Inferior parietal cortex (tissue), 1 donor: ENCODE measurements around the gene ZCCHC17.
A peak's percentile ranks its signal among the peaks of the same experiment; 100 is the strongest.

Experiments used
- DNase-seq: peaks from one replicate; pipeline ENCODE4 v3.0.0-alpha.2; 2016; ENCODE audit errors: extremely low spot score

Gene ZCCHC17

GRCh38 chr1:31306278-31306677 is 9.4 kb downstream of the ZCCHC17 start:
- DNase-seq = no peak

DNA sequence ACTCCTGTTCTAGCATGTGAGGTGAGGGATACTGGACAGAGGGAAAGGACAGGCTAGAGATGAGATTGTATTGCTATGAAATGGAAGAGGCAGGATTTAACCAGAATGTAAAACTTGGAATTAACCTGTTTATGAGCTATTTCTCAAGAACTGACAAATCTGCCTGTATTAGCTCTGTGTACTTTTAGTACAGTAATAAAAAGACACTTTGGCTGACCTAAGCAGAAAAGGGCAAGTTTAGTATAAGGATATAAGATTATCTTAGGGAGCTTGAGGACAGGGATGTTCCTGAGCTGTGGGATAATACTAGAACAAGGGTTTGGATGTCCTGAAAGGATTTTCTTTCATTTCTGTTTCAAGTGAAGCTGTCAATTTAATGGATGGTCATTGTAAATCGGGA is 11.2 kb downstream of the ZCCHC17 start:
- DNase-seq = no peak

DNA sequence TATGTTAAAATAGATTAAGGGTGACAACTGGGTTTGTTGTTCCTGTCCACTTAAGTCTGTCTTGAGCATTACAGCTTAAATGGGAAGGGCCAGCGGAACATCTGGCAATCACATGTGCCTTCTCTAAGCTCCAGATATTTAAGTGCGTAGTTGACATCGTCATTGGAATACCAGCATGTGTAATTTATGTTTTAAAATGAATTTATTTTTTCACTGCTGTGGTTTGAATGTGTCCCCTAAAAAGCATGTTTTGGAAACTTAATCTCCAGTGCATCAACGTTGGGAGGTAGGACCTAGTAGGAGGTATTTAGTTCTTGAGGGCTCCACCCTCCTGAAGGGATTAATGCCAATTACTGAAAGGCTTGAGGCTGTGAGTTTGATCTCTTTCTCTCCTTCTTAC is 13.4 kb downstream of the ZCCHC17 start:
- DNase-seq = no peak

- no peak for DNase-seq
Measured at GRCh38 chr1:31315902-31316301, 19.1 kb downstream of the ZCCHC17 start.

DNA sequence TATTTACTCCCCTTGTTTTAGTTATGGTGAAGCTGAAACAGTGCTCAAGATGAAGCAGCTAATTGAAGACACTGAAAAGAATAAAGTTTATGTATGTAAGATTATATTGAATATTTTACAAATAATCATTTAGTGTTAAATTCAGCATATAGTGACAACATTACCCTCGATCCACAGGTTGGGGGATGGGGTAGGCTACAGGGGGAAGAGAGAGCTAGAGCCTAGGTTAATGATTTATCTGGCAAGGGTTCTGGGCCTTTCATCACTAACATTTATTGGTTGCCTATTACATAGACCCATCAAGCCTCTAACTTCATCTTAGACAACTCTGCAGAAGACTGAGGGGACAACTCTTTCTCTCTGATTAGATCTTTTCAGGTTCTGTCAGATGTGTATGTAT is 21.3 kb downstream of the ZCCHC17 start:
- no peak for DNase-seq

DNA sequence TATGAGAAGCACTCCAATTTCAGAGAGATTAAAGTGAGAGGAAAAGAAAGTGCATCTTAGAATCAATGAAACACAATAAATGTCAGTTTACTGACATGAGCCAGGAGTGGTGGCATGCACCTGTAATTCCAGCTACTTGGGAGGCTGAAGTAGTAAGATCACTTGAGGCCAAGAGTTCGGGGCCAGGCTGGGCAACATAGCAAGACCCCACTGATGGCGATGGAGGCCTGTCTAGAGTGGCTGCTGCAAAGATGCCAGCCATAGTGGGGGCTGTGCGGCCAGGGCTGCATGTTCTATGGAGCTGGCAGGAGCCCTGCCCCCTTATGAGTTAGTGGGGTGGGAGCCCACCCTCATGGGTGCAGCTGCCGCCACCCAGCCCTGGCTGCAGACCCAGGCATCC is 27.3 kb downstream of the ZCCHC17 start:
- DNase-seq = no peak

DNA sequence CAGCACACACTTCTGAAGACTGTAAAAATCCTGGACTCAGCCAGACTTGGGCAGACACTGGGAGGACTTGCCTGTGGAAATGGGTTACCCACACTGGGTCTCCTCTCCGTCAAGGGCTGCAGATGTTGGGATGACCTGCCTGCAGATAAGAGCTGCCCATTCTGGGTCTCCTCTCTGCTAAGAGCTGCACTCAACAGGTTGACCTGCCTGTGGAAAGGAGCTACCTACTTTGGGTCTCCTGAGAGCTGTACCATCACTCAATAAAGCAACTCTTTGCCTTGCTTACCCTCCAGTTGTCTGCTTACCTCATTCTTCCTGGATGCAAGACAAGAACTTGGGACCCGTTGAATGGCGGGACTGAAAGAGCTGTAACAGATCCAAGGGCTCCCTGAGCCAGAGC is 28.2 kb downstream of the ZCCHC17 start:
- no peak for DNase-seq

DNA sequence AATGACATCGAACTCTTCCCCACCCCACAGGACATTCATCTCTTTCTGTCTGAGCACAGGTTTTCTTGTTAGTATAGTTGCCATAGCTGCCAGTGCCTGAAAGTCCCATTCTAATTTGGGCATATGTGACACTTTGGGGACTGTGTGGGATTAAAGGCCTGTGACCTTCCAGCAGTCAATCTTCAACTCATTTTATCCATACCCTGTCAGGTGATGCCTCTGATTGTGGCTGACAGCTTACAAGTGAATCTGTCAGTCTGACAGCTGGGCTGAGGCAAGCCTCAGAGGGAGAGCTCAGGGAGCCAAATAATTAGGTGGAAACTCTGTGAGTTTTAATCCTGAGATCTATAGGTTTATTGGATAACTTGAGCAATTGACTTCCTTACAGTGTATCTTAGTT is 29.6 kb downstream of the ZCCHC17 start:
- DNase-seq = no peak

DNA sequence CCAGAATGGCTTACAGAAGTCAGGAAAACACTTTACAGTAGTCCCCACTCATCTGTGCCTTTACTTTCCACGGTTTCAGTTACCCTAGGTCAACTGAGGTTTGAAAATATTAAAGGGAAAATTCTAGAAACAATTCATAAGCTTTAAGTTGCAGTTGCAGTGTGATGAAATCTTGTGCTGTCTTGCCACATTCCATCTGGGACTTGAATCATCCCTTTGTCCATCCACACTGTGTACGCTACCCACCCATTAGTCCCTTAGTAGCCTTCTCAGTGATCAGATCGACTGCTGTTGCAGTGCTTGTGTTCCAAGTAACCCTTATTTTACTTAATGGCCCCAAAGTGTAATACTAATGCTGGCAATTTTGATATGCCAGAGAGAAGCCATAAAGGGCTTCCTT is 30.5 kb downstream of the ZCCHC17 start:
- no peak for DNase-seq

- DNase-seq = peak; percentile 79
Measured at GRCh38 chr1:31335007-31335406, 38.2 kb downstream of the ZCCHC17 start.

- no peak for DNase-seq
Measured at GRCh38 chr1:31336687-31337467, 40.0 kb downstream of the ZCCHC17 start.

GRCh38 chr1:31344503-31344902 is 47.7 kb downstream of the ZCCHC17 start:
- DNase-seq = no peak

DNA sequence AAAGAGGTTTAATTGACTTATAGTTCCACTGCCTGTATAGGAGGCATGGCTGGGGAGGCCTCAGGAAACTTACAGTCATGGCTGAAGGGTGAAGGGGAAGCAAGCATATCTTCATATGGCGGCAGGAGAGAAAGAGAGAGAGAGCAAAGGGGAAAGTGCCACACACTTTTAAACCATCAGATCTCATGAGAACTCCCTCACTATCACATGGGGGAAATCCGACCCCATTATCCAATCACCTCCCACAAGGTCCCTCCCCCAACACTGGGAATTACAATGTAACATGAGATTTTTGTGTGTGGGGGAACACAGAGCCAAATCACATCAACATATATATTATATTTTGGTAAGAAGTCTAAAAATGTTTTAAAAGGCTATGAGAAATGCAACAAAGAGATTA is 48.8 kb downstream of the ZCCHC17 start:
- DNase-seq = no peak

- DNase-seq = no peak
Measured at GRCh38 chr1:31346785-31347184, 50.0 kb downstream of the ZCCHC17 start.

- no peak for DNase-seq
Measured at GRCh38 chr1:31348449-31348848, 51.6 kb downstream of the ZCCHC17 start.

DNA sequence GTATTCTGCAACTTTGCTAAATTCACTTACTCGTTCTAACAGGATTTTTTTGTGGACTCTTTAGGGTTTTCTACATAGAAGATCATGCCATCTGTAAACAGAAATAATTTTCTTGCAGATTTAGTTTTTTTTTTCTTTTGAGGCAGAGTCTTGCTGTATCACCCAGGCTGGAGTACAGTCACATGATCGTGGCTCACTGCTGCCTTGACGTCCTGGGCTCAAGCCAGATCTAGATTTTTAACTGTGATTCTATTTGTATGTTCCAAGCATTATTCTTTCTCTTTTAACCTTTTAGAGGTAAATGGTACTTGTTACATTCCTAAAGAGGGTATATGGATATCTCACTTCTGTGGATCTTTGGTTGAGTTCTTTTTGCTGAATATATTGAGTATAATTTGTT is 57.5 kb downstream of the ZCCHC17 start:
- DNase-seq = no peak

- no peak for DNase-seq
Measured at GRCh38 chr1:31356427-31356826, 59.6 kb downstream of the ZCCHC17 start.

DNA sequence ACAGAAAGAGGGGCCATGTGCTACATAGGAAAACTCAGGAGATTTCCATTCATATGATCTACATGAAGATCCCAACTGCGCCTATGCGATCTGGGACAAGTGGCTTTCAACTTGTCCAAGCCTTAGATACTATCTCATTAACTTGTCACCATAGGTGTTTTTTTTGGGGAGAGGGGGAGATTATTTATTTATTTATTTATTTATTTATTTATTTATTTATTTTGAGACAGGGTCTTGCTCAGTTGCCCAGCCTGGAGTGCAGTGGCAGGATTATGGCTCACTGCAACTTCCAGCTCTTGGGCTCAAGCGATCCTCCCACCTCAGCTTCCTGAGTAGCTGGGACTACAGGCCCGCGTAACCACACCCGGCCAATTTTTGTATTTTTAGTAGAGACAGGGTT is 64.8 kb downstream of the ZCCHC17 start:
- no peak for DNase-seq

GRCh38 chr1:31362032-31362431 is 65.2 kb downstream of the ZCCHC17 start:
- DNase-seq = no peak

GRCh38 chr1:31364561-31365250 is 67.9 kb downstream of the ZCCHC17 start:
- no peak for DNase-seq

DNA sequence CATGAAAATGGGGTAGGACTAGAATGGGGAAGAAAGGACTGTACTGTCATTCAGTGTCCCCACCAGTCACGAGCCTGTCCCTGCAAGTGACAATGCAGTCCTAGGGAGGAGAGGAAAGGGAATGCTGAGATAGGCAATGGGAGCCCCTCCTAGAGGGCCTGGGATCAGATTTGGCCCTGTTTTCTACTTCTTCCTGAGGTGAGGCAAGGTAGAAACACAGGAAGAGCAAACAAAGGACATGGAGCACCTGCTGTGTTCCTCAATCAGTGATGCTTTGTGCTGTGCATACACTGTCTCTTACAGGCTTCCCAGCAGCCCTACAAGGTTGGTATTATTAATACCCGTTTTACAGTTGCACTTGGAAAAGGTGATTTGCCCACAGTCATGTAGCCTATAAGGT is 70.0 kb downstream of the ZCCHC17 start:
- no peak for DNase-seq

DNA sequence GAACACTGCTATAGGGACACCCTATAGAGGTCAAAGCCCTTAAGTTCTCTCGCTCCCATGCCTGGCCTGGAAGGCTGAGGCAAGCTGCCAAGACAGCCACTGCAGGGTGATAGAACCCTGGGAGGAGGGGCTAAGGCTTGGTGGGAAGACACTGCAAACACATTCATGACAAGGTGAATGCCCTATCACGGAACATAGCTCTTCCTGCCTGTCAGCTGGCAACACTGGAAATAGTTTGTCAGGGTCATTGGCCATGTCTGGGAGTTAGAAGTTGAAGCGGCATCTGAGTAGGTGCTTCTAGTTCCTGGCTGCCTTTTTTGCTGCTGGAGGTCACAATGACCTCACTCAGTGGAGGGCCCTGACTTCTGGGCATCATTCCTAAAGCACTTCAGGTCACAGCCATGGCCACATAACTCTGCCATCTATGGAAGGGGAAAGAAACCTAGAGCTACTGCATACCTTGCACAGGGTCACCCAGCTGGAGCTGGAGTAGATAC is 71.8 kb downstream of the ZCCHC17 start:
- no peak for DNase-seq

- no peak for DNase-seq
Measured at GRCh38 chr1:31370021-31370420, 73.2 kb downstream of the ZCCHC17 start.
